GM12878 (cell line): ENCODE results near the gene STK33. TPM values are rescaled to one million over a fixed set of nuclear protein-coding genes. Genes with fewer than 3 reads are reported as not detected.

ENCODE experiments used
- ATAC-seq: fragments of 200-7000 bp; cut with Tn5 transposase; 3 replicates; pipeline ENCODE4 v1.9.1; 2020; ENCODE audit warnings: mild to moderate bottlenecking, moderate library complexity
- BruUV-seq: library from RNA; stranded (reverse); fragments of 400-500 nt; replicated peaks from 2 replicates; lab custom pipeline; 2021; lab: Mats Ljungman, UMichigan
- CTCF ChIA-PET: fragments of 300-600 bp; sonication (Branson Sonifier 250); formaldehyde crosslinking; extraction: SDS; loops from one replicate; lab custom pipeline; 2021; ENCODE audit warnings: inconsistent platforms; lab: Yijun Ruan, JAX
- POLR2A ChIA-PET: fragments of 350-600 bp; formaldehyde crosslinking; extraction: SDS; loops from one replicate; lab custom pipeline; 2021; ENCODE audit warnings: inconsistent platforms; lab: Charles Lee
- RAD21 ChIA-PET: fragments of 300-600 bp; sonication (Branson Sonifier 250); formaldehyde crosslinking; loops from one replicate; lab custom pipeline; 2023; ENCODE audit warnings: antibody characterized with exemption; ENCODE audit not compliant: unreplicated experiment; lab: Charles Lee
- SMC1A ChIA-PET: fragments of 300-600 bp; sonication (Branson Sonifier 250); formaldehyde crosslinking; loops from one replicate; lab custom pipeline; 2023; ENCODE audit not compliant: unreplicated experiment, uncharacterized antibody; lab: Charles Lee
- DNase-seq: peaks from one replicate; pipeline ENCODE4 v3.0.0-alpha.2; 2011; ENCODE audit warnings: low read depth, low spot score
- FAIRE-seq: peaks from 3 replicates; lab custom pipeline; 2011; peaks lifted over from hg19 to GRCh38; lab: Jason Lieb, UNC
- H2AFZ ChIP-seq: 2 replicates; pipeline ENCODE4 v1.6.0; 2011; ENCODE audit warnings: low read depth, low read length, control low read depth; ENCODE audit not compliant: control insufficient read depth
- H3K27ac ChIP-seq: 2 replicates; pipeline ENCODE4 v1.5.1; 2011; ENCODE audit warnings: control low read depth; ENCODE audit not compliant: control insufficient read depth, insufficient read depth
- H3K27me3 ChIP-seq, 2 experiments: replicated peaks in 1 of 2; 2 replicates each; pipeline versions ENCODE4 v1.6.0 to v1.6.1; 2011; ENCODE audit warnings: low read length in 1 of 2; ENCODE audit not compliant: control insufficient read depth in 2 of 2, insufficient read depth in 2 of 2
- H3K36me3 ChIP-seq, 2 experiments: 2 replicates each; pipeline ENCODE4 v1.5.1; 2011; ENCODE audit warnings: low read length in 1 of 2; ENCODE audit not compliant: control insufficient read depth in 2 of 2, insufficient read depth in 2 of 2
- H3K4me1 ChIP-seq: 2 replicates; pipeline ENCODE4 v1.6.1; 2011; ENCODE audit warnings: mild to moderate bottlenecking, low read length, moderate library complexity, mixed read lengths; ENCODE audit not compliant: control insufficient read depth, insufficient read depth
- H3K4me2 ChIP-seq: 2 replicates; pipeline ENCODE4 v1.6.0; 2011; ENCODE audit warnings: control low read depth; ENCODE audit not compliant: control insufficient read depth, insufficient read depth
- H3K4me3 ChIP-seq: fragments of 200-600 bp; sonication (generic); 2 replicates; pipeline ENCODE4 v1.5.1; 2016
- H3K79me2 ChIP-seq: 2 replicates; pipeline ENCODE4 v1.6.0; 2011; ENCODE audit warnings: low read length; ENCODE audit not compliant: control insufficient read depth, insufficient read depth
- H3K9ac ChIP-seq: 2 replicates; pipeline ENCODE4 v1.8.0; 2011; ENCODE audit warnings: low read length, control low read depth, mixed read lengths; ENCODE audit not compliant: control insufficient read depth, insufficient read depth
- H3K9me3 ChIP-seq: replicated peaks from 3 replicates; pipeline ENCODE4 v1.5.1; 2011; ENCODE audit warnings: mild to moderate bottlenecking, low read length; ENCODE audit not compliant: control insufficient read depth, insufficient read depth
- H4K20me1 ChIP-seq: 2 replicates; pipeline ENCODE4 v1.6.0; 2011; ENCODE audit not compliant: control insufficient read depth, insufficient read depth
- GATAD2B ChIP-seq: fragments of 450-650 bp; conservative IDR thresholded peaks from 2 replicates; pipeline ENCODE4 v1.6.1; 2017; ENCODE audit warnings: low read depth, mild to moderate bottlenecking, moderate library complexity
- HDAC6 ChIP-seq: fragments of 200-600 bp; sonication (generic); IDR thresholded peaks from one replicate; pipeline ENCODE4 v1.8.0; 2017; ENCODE audit warnings: antibody characterized with exemption; ENCODE audit not compliant: unreplicated experiment
- IKZF2 ChIP-seq, 2 experiments: fragments of 450-650 bp; IDR thresholded peaks; 2 replicates each; pipeline ENCODE4 v1.6.1; 2017; ENCODE audit warnings: mild to moderate bottlenecking in 2 of 2, moderate library complexity in 2 of 2
- MYB ChIP-seq: fragments of 150-350 bp; IDR thresholded peaks from 2 replicates; pipeline ENCODE4 v1.6.1; 2014; ENCODE audit warnings: mild to moderate bottlenecking, low read depth, low read length, borderline replicate concordance
- NFYB ChIP-seq: IDR thresholded peaks from 2 replicates; pipeline ENCODE4 v1.6.1; 2011; ENCODE audit warnings: low read depth, mild to moderate bottlenecking, low read length, improper control_type of control experiment, moderate library complexity; ENCODE audit not compliant: insufficient read depth
- NR2F1 ChIP-seq: fragments of 450-650 bp; conservative IDR thresholded peaks from 2 replicates; pipeline ENCODE4 v1.6.1; 2017; ENCODE audit warnings: mild to moderate bottlenecking
- RUNX3 ChIP-seq: IDR thresholded peaks from 2 replicates; pipeline ENCODE4 v1.6.1; 2012; ENCODE audit warnings: low read length, inconsistent platforms
- SIX5 ChIP-seq: IDR thresholded peaks from 2 replicates; pipeline ENCODE4 v1.6.1; 2011; ENCODE audit warnings: mild to moderate bottlenecking, low read depth, low read length, moderate library complexity; ENCODE audit not compliant: severe bottlenecking
- SP1 ChIP-seq: IDR thresholded peaks from one replicate; pipeline ENCODE4 v1.6.1; 2011; ENCODE audit warnings: low read depth, low read length
- ZNF207 ChIP-seq: fragments of 450-650 bp; IDR thresholded peaks from 2 replicates; pipeline ENCODE4 v1.6.1; 2014; ENCODE audit warnings: antibody characterized with exemption, mild to moderate bottlenecking, borderline replicate concordance
- ZSCAN29 ChIP-seq: fragments of 450-650 bp; IDR thresholded peaks from 2 replicates; pipeline ENCODE4 v1.6.1; 2017; ENCODE audit warnings: mild to moderate bottlenecking, moderate library complexity
- WGBS: methylation state at CpG from one replicate; pipeline ENCODE4 v1.1.6; 2016; ENCODE audit warnings: low lambda C conversion rate; ENCODE audit not compliant: insufficient replicate concordance, insufficient coverage; ENCODE audit errors: missing lambda C conversion rate; 5-methylcytosine and 5-hydroxymethylcytosine counted together
- in situ Hi-C: fragments of 300-500 bp; cut with MboI; formaldehyde crosslinking; loops from 9 replicates; pipeline ENCODE4 v1.14.3; 2018; ENCODE audit warnings: mixed read lengths
- intact Hi-C: fragments of 100-400 bp; cut with micrococcal nuclease; formaldehyde crosslinking; loops from one replicate; pipeline ENCODE4 v1.14.2; 2022; ENCODE audit not compliant: unreplicated experiment
- polyA plus RNA-seq, 11 experiments: library from polyadenylated mRNA; depleted of rRNA in 4 of 11; unstranded in 6 of 11; stranded (reverse) in 5 of 11; fragments of >200 nt; fragmentation: Nextera tagmentation in 4 of 11; fragmentation: Illumina TruSeq in 1 of 11; extraction: Ambion mirVana in 4 of 11; extraction: Trizol in 1 of 11; gene quantifications; 1 replicate in 1 of 11; 2 replicates in 10 of 11; pipeline versions ENCODE4 v1.2.1 to v1.2.3, GENCODE V29; 2011 to 2016; ENCODE audit warnings: inconsistent platforms in 2 of 11, missing spikeins in 2 of 11, low read depth in 1 of 11
- total RNA-seq, 4 experiments: library from RNA; depleted of rRNA in 3 of 4; stranded (reverse); fragments of >200 nt in 3 of 4; fragmentation: Illumina TruSeq in 1 of 4; extraction: Trizol in 1 of 4; gene quantifications; 2 replicates each; pipeline versions ENCODE4 v1.2.1 to v1.2.3, GENCODE V29; 2013 to 2021
- TF ChIP-seq, protein P1 (sequence below), 3 experiments: IDR thresholded peaks in 2 of 3; conservative IDR thresholded peaks in 1 of 3; 2 replicates each; pipeline ENCODE4 v1.5.1; 2011; ENCODE audit warnings: low read depth in 3 of 3, low read length in 3 of 3, mild to moderate bottlenecking in 3 of 3, control low read depth in 2 of 3, moderate library complexity in 2 of 3, inconsistent platforms in 1 of 3, mixed read lengths in 1 of 3; ENCODE audit not compliant: control insufficient read depth in 2 of 3, insufficient read depth in 1 of 3; ENCODE audit errors: extremely low read depth in 1 of 3
- TF ChIP-seq, protein P2 (sequence below): IDR thresholded peaks from 2 replicates; pipeline ENCODE4 v1.6.1; 2012; ENCODE audit warnings: low read length, inconsistent platforms
- TF ChIP-seq, protein P3 (sequence below): fragments of 450-650 bp; IDR thresholded peaks from 2 replicates; pipeline ENCODE4 v1.6.1; 2016; ENCODE audit warnings: mild to moderate bottlenecking
- TF ChIP-seq, protein P4 (sequence below): fragments of 450-650 bp; IDR thresholded peaks from 2 replicates; pipeline ENCODE4 v1.6.1; 2017; ENCODE audit warnings: antibody characterized with exemption, mild to moderate bottlenecking, moderate library complexity

STK33 gene
- total and polyA plus RNA-seq, 10 of the 15 experiments (the other 5 are each of a cell fraction or from before 2014, with no cell fraction given), result 5.2 to 27.3 (median 18.3) TPM

DNA sequence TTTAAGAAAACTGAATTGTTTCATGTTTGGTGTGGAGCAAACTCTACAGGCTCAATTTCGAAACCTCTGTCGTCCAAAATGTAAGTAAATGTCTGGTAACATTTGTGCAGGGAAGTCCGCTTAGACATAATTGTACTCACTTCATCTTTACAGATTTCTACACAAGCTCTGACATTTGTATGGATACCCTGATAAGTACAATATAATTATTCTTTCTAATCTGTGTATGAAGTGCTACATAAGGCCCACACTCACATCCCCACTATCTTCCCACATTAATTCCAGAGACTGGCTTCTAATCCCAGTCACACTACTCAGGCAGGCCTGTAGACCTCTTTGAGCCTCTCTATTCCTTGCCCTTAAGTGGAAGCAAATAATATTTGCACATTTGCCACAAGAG lies 201.1 kb downstream of the STK33 start (continued):
- TF ChIP-seq, protein P1, sequence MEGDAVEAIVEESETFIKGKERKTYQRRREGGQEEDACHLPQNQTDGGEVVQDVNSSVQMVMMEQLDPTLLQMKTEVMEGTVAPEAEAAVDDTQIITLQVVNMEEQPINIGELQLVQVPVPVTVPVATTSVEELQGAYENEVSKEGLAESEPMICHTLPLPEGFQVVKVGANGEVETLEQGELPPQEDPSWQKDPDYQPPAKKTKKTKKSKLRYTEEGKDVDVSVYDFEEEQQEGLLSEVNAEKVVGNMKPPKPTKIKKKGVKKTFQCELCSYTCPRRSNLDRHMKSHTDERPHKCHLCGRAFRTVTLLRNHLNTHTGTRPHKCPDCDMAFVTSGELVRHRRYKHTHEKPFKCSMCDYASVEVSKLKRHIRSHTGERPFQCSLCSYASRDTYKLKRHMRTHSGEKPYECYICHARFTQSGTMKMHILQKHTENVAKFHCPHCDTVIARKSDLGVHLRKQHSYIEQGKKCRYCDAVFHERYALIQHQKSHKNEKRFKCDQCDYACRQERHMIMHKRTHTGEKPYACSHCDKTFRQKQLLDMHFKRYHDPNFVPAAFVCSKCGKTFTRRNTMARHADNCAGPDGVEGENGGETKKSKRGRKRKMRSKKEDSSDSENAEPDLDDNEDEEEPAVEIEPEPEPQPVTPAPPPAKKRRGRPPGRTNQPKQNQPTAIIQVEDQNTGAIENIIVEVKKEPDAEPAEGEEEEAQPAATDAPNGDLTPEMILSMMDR (IDR thresholded peaks at IDR 0.05 in 2 of 3, conservative IDR thresholded peaks at IDR 0.05 in 1 of 3; ENCODE audit: control insufficient read depth in 2 of 3, extremely low read depth in 1 of 3, insufficient read depth in 1 of 3, low read depth in 3 of 3, low read length in 3 of 3), result no peak
- TF ChIP-seq HDAC6, result no peak
- TF ChIP-seq IKZF2 (IDR thresholded peaks at IDR 0.05), result no peak
- TF ChIP-seq RUNX3, result no peak
- TF ChIP-seq ZSCAN29, result no peak
- TF ChIP-seq GATAD2B, result no peak

DNA sequence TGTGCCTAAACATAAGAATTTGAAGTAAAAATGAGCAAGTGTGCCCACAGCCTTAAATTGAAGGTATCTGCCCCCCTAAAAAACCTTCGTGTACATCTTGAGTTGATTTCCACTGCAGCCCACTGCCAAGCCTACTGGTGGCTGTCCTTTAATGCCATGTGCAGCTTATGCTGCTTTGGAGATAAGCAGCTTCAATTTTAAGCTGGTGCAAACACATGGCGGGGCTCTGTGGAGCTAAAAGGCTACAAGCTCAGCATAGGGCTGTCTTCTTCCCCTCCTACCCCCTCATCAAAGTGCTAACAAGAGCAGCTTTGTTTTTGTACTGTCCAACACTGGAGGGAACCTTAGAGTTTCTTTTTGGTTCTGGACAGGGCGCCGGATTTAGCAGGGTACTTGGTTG lies 201.9 kb downstream of the STK33 start:
- no peak for FAIRE-seq
- POLR2A ChIA-PET, result no interaction called here
- no peak for DNase-seq

More for the DNA sequence above, 201.9 kb downstream of the STK33 start:
- Histone ChIP-seq H3K36me3 (no peaks in the 10 kb centered on the region), H4K20me1 (no peaks in the 10 kb centered on the region), H3K27me3 (no peaks in the 10 kb centered on the region), H3K79me2 (no peaks in the 10 kb centered on the region), H3K4me3 (no peak overlapping the region), H3K4me2 (no peak overlapping the region), H3K9ac (no peak overlapping the region), H3K9me3 (no peaks in the 10 kb centered on the region), H2AFZ (no peak overlapping the region), H3K4me1 (no peaks in the 10 kb centered on the region; the same call in 1 of the 2 replicates), H3K27ac (no peak overlapping the region)
- intact Hi-C loops (no loop called here), in situ Hi-C loops (no loop called here)
- RAD21 ChIA-PET, result no interaction called here
- no TSS peak for BruUV-seq
- WGBS, result 45% methylated on average over 4 of the region's 4 CpGs
- no peak for ATAC-seq
- SMC1A ChIA-PET, result interaction anchor here (0.5 to 1.2 kb wide), 3 partner anchors 12 to 146 kb away, joined by 3 read pairs; no protein-coding TSS in a partner anchor
- TF ChIP-seq ZNF207 (no peak), NR2F1 (no peak), MYB (no peak), SP1 (no peak), SIX5 (no peak), NFYB (no peak)
- TF ChIP-seq, protein P2, sequence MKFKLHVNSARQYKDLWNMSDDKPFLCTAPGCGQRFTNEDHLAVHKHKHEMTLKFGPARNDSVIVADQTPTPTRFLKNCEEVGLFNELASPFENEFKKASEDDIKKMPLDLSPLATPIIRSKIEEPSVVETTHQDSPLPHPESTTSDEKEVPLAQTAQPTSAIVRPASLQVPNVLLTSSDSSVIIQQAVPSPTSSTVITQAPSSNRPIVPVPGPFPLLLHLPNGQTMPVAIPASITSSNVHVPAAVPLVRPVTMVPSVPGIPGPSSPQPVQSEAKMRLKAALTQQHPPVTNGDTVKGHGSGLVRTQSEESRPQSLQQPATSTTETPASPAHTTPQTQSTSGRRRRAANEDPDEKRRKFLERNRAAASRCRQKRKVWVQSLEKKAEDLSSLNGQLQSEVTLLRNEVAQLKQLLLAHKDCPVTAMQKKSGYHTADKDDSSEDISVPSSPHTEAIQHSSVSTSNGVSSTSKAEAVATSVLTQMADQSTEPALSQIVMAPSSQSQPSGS, result no peak
- TF ChIP-seq, protein P3, sequence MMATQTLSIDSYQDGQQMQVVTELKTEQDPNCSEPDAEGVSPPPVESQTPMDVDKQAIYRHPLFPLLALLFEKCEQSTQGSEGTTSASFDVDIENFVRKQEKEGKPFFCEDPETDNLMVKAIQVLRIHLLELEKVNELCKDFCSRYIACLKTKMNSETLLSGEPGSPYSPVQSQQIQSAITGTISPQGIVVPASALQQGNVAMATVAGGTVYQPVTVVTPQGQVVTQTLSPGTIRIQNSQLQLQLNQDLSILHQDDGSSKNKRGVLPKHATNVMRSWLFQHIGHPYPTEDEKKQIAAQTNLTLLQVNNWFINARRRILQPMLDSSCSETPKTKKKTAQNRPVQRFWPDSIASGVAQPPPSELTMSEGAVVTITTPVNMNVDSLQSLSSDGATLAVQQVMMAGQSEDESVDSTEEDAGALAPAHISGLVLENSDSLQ, result no peak
- TF ChIP-seq, protein P4, sequence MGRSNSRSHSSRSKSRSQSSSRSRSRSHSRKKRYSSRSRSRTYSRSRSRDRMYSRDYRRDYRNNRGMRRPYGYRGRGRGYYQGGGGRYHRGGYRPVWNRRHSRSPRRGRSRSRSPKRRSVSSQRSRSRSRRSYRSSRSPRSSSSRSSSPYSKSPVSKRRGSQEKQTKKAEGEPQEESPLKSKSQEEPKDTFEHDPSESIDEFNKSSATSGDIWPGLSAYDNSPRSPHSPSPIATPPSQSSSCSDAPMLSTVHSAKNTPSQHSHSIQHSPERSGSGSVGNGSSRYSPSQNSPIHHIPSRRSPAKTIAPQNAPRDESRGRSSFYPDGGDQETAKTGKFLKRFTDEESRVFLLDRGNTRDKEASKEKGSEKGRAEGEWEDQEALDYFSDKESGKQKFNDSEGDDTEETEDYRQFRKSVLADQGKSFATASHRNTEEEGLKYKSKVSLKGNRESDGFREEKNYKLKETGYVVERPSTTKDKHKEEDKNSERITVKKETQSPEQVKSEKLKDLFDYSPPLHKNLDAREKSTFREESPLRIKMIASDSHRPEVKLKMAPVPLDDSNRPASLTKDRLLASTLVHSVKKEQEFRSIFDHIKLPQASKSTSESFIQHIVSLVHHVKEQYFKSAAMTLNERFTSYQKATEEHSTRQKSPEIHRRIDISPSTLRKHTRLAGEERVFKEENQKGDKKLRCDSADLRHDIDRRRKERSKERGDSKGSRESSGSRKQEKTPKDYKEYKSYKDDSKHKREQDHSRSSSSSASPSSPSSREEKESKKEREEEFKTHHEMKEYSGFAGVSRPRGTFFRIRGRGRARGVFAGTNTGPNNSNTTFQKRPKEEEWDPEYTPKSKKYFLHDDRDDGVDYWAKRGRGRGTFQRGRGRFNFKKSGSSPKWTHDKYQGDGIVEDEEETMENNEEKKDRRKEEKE, result no peak
- CTCF ChIA-PET, result interaction anchor here (1.3 kb wide), 1 partner anchor 175 kb away, joined by 4 read pairs; no protein-coding TSS in a partner anchor
